GM06990 (cell line): ENCODE measurements around the gene DLGAP3.

Source experiments
- DNase-seq: peaks from one replicate; pipeline ENCODE4 v3.0.0-alpha.2; 2011; ENCODE audit not compliant: insufficient read length; ENCODE audit errors: extremely low read depth
- H3K27me3 ChIP-seq: replicated peaks from 2 replicates; pipeline ENCODE4 v1.6.0; 2011; ENCODE audit warnings: low read length; ENCODE audit not compliant: control insufficient read depth, insufficient read depth
- H3K36me3 ChIP-seq: 2 replicates; pipeline ENCODE4 v1.5.1; 2011; ENCODE audit warnings: low read length; ENCODE audit not compliant: control insufficient read depth, insufficient read depth
- H3K4me3 ChIP-seq: replicated peaks from 2 replicates; pipeline ENCODE4 v1.5.1; 2011; ENCODE audit warnings: low read depth, mild to moderate bottlenecking, control low read depth, low read length
- CTCF ChIP-seq: IDR thresholded peaks from 2 replicates; pipeline ENCODE4 v1.5.1; 2011; ENCODE audit warnings: low read length, control low read depth, mild to moderate bottlenecking, inconsistent platforms; ENCODE audit not compliant: insufficient read depth, poor library complexity, severe bottlenecking

DLGAP3 gene

DNA sequence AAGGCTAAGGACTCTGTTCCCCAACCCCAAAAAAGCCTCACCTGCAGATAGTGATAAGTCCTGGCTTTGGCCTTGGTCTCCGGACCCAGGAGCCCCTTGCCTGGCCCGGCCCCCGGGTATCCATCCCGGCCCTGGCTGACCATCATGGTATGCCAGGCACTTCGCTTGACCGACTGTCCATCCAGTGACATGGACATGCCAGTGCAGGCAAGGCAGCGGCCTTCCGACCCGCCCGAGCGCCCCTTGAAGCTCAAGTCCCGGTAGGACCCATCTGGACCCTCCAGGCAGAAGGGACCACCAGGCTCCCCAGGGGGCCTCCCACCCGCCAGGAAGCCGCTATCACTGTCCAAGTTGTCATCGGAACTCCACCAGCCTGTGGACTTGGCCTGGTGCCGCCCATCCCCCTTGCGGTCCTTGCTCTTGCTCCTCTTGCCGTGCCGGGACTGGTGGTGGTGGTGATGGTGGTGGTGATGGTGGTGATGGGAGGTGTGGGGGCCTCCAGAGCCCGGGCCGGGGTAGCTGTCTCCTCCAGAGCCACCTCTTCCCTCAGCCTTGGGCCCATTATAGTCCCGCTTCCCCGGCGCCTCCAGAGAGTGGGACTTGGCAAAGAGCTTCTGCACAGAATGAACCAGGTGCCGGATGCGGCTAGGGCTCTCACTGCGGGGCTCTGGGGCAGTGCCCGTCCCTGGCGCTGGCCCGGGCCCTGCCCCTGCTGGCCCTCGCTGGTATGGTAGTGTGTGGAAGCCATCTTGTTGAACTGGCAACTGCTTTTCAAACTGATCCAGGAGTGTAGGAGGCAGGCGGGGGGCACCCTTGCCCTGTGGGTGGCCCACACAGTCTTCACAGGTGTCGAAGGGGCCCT lies 25.0 kb downstream of the DLGAP3 start:
- Histone ChIP-seq H3K4me3 (no peak overlapping the region), H3K27me3 (no peaks in the 10 kb centered on the region; the same call in 1 of the 2 replicates), H3K36me3 (no peaks in the 10 kb centered on the region)
- no peak for DNase-seq
- no peak for TF ChIP-seq CTCF

- H3K4me3 ChIP-seq, result no peak overlapping the region
- TF ChIP-seq CTCF, result no peak
- no peaks in the 10 kb centered on the region for H3K36me3 ChIP-seq
- DNase-seq, result no peak
- H3K27me3 ChIP-seq, result no peaks in the 10 kb centered on the region; the same call in 1 of the 2 replicates
Measured at GRCh38 chr1:34901919-34902318, 27.5 kb downstream of the DLGAP3 start.

DNA sequence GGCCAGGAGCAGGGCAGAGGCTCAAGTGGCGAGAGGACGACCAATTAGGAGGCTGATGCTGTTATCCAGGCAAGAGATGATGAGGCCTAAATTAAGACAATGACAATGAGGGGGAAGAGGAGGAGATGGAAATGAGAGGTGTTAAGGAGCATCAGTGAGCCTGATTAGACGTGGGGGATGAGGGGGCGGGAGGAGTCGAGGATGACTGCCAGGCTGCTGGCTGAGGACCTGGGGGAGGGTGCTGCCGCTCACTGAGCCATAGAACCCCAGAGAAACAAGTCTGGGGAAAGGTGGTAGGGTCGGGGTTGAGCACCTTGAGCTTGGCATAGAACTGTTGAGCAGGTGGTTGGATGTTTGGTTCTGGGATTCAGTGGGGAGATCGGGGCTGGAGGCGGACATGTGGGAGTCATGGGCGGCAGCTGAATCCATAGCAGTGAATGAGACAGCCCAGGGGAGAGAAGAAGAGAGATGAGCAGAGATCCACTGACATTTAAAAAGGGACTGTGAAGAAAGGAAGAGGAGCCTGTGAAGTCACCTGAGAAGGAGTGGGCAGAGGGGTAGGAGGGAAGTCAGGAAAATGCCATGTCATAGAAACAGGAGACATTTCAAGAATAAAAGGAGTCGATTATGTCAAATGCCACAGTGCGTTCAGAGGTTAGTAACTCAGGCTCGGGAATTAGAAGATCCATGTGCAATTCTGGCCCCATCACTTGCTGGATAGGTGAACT lies 28.5 kb downstream of the DLGAP3 start:
- Histone ChIP-seq H3K27me3 (no peaks in the 10 kb centered on the region; the same call in 1 of the 2 replicates), H3K4me3 (no peak overlapping the region), H3K36me3 (no peaks in the 10 kb centered on the region)
- DNase-seq, result no peak
- no peak for TF ChIP-seq CTCF

- Histone ChIP-seq H3K36me3 (no peaks in the 10 kb centered on the region), H3K27me3 (no peaks in the 10 kb centered on the region; the same call in 1 of the 2 replicates), H3K4me3 (no peak overlapping the region)
- no peak for DNase-seq
- TF ChIP-seq CTCF, result no peak
Measured at GRCh38 chr1:34899906-34900305, 29.5 kb downstream of the DLGAP3 start.

DNA sequence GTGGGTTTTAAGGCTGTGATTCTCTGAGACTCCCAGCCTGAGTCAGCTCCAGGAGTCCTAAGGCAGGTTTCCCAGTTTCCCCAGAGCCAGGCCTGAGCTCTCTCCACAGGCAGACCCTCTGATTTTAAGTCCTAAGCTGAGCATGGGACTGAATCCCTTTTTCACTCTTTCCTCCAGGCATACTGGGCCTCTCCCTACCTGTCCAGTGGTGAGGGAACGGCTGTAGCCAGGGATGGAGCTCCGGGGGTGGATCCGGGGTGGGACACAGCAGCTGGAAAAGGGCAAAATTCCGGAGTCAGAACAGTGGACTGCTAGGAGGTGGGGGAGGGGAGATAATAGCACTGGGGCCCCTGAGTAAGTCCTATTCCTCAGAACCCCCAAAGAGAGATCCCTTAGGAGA lies 30.0 kb downstream of the DLGAP3 start:
- Histone ChIP-seq H3K36me3 (no peaks in the 10 kb centered on the region), H3K4me3 (no peak overlapping the region), H3K27me3 (no peaks in the 10 kb centered on the region; the same call in 1 of the 2 replicates)
- no peak for TF ChIP-seq CTCF
- DNase-seq, result no peak
